Ishikawa (cell line): ENCODE measurements around the gene S100A16.

Source experiments
- CEBPB ChIP-seq: IDR thresholded peaks from 2 replicates; pipeline ENCODE4 v1.6.1; 2012
- CREB1 ChIP-seq: IDR thresholded peaks from 2 replicates; pipeline ENCODE4 v1.6.1; 2012; ENCODE audit warnings: low read depth
- EGR1 ChIP-seq: IDR thresholded peaks from 2 replicates; pipeline ENCODE4 v1.6.1; 2012
- EP300 ChIP-seq: IDR thresholded peaks from 2 replicates; pipeline ENCODE4 v1.6.1; 2012; ENCODE audit warnings: borderline replicate concordance
- FOXM1 ChIP-seq: IDR thresholded peaks from 2 replicates; pipeline ENCODE4 v1.6.1; 2012; ENCODE audit warnings: low read depth, borderline replicate concordance
- MAX ChIP-seq: IDR thresholded peaks from 2 replicates; pipeline ENCODE4 v1.6.1; 2012
- NFIC ChIP-seq: IDR thresholded peaks from 2 replicates; pipeline ENCODE4 v1.6.1; 2012
- RAD21 ChIP-seq: IDR thresholded peaks from 2 replicates; pipeline ENCODE4 v1.6.1; 2012; ENCODE audit warnings: low read depth
- TAF1 ChIP-seq: IDR thresholded peaks from 2 replicates; pipeline ENCODE4 v1.6.1; 2012; ENCODE audit warnings: low read depth, mild to moderate bottlenecking
- TCF12 ChIP-seq: IDR thresholded peaks from 2 replicates; pipeline ENCODE4 v1.6.1; 2012; ENCODE audit warnings: low read depth
- TEAD4 ChIP-seq: IDR thresholded peaks from 2 replicates; pipeline ENCODE4 v1.6.1; 2012
- USF1 ChIP-seq: IDR thresholded peaks from 2 replicates; pipeline ENCODE4 v1.6.1; 2012
- YY1 ChIP-seq: IDR thresholded peaks from 2 replicates; pipeline ENCODE4 v1.6.1; 2012; ENCODE audit warnings: low read depth
- ZBTB7A ChIP-seq: IDR thresholded peaks from 2 replicates; pipeline ENCODE4 v1.6.1; 2012; ENCODE audit warnings: low read depth
- TF ChIP-seq, protein P1 (sequence below): IDR thresholded peaks from 2 replicates; pipeline ENCODE4 v1.6.1; 2012; ENCODE audit warnings: low read depth, mild to moderate bottlenecking

Gene S100A16

GRCh38 chr1:153606194-153606593 is 6.7 kb downstream of the S100A16 start:
- TF ChIP-seq EGR1 (no peak), FOXM1 (no peak), CREB1 (no peak), USF1 (no peak)

DNA sequence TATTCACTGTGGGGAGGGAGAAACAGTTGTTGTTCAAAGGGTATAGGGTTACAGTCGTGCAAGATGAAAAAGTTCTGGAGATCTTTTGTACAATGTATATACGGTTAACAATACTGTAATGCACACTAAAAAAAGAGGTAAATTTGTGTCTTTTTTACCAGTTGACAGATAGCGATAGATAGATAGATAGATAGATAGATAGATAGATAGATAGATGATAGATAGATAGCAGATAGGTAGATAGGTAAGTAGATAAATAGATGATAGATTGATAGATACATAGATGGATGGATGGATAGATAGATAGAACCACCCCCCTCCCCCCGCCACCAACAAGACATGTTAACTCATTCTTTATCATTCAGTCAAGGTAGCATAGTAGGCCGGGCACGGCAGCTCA is 10.2 kb downstream of the S100A16 start:
- TF ChIP-seq CREB1 (no peak), USF1 (no peak), FOXM1 (no peak), MAX (no peak), TEAD4 (no peak), YY1 (no peak), TAF1 (no peak), NFIC (no peak), EP300 (no peak), RAD21 (no peak), TCF12 (no peak)
- TF ChIP-seq, protein P1, sequence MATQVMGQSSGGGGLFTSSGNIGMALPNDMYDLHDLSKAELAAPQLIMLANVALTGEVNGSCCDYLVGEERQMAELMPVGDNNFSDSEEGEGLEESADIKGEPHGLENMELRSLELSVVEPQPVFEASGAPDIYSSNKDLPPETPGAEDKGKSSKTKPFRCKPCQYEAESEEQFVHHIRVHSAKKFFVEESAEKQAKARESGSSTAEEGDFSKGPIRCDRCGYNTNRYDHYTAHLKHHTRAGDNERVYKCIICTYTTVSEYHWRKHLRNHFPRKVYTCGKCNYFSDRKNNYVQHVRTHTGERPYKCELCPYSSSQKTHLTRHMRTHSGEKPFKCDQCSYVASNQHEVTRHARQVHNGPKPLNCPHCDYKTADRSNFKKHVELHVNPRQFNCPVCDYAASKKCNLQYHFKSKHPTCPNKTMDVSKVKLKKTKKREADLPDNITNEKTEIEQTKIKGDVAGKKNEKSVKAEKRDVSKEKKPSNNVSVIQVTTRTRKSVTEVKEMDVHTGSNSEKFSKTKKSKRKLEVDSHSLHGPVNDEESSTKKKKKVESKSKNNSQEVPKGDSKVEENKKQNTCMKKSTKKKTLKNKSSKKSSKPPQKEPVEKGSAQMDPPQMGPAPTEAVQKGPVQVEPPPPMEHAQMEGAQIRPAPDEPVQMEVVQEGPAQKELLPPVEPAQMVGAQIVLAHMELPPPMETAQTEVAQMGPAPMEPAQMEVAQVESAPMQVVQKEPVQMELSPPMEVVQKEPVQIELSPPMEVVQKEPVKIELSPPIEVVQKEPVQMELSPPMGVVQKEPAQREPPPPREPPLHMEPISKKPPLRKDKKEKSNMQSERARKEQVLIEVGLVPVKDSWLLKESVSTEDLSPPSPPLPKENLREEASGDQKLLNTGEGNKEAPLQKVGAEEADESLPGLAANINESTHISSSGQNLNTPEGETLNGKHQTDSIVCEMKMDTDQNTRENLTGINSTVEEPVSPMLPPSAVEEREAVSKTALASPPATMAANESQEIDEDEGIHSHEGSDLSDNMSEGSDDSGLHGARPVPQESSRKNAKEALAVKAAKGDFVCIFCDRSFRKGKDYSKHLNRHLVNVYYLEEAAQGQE = no peak

- no peak for TF ChIP-seq NFIC
- TF ChIP-seq USF1 = no peak
- no peak for TF ChIP-seq ZBTB7A
- TF ChIP-seq TAF1 = no peak
- TF ChIP-seq CREB1 = no peak
- TF ChIP-seq EGR1 = no peak
- no peak for TF ChIP-seq CEBPB
- TF ChIP-seq FOXM1 = no peak
- no peak for TF ChIP-seq RAD21
- no peak for TF ChIP-seq EP300
- TF ChIP-seq MAX = no peak
- no peak for TF ChIP-seq TCF12
- TF ChIP-seq YY1 = no peak
- TF ChIP-seq TEAD4 = no peak
- TF ChIP-seq, protein P1 = no peak
Observed at GRCh38 chr1:153599847-153600246, 13.1 kb downstream of the S100A16 start.

GRCh38 chr1:153598309-153599172 is 14.4 kb downstream of the S100A16 start:
- no peak for TF ChIP-seq USF1

DNA sequence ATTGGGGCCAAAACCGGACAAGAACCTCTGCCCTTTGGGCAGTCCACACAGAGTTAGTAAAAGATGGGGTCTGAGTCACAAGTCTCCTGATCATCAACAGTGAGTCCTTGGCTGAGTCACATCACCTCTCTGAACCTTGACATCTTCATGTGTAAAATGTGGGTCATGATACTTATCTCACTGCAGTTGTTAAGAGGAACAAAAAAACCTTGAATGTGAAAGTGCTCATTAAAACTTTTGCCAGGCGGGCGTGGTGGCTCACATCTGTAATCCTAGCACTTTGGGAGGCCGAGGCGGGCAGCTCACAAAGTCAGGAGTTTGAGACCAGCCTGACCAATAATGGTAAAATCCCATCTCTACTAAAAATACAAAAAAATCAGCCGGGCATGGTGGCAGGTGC is 15.7 kb downstream of the S100A16 start:
- no peak for TF ChIP-seq FOXM1
- no peak for TF ChIP-seq USF1
- TF ChIP-seq TAF1 = no peak
- TF ChIP-seq CREB1 = no peak
- TF ChIP-seq RAD21 = no peak
- no peak for TF ChIP-seq TEAD4
- TF ChIP-seq EGR1 = no peak
- TF ChIP-seq CEBPB = no peak
- TF ChIP-seq MAX = no peak
